Anterior cingulate cortex (tissue), 58 donors: ENCODE measurements around the gene EIF4H.
"Not testable (repeated sequence)": the region's sequence is repeated elsewhere in the genome, so short reads cannot be mapped to it uniquely, and the experiment has no call there.

Source experiments
- DNase-seq, 58 donors: peaks; one replicate each; lab custom pipeline; 2025; lab: John Stamatoyannopoulos, UW

Gene EIF4H

GRCh38 chr7:74173866-74174605 is at the start of gene EIF4H:
EIF4H (plus strand) TSS chr7:74174356; CDS start chr7:74174384, 28 bp downstream.
- DNase-seq = peak; percentile 44 to 97 (median 92)

- DNase-seq = peak in 1 of 58 donors; percentile 12
These were observed 47.8 kb upstream of the EIF4H start for GRCh38 chr7:74126220-74126880.

GRCh38 chr7:74129887-74130286 is 44.3 kb upstream of the EIF4H start:
- DNase-seq = no peak

- no peak for DNase-seq
These were observed 43.6 kb upstream of the EIF4H start for GRCh38 chr7:74130518-74130917.

- no peak for DNase-seq
These were observed 40.0 kb upstream of the EIF4H start for GRCh38 chr7:74134117-74134620.

- DNase-seq = no peak
These were observed 35.8 kb upstream of the EIF4H start for GRCh38 chr7:74138334-74138867.

GRCh38 chr7:74138945-74139843 is 35.0 kb upstream of the EIF4H start:
- peak in 5 of 58 donors; percentile 1 to 17 (median 2) for DNase-seq

GRCh38 chr7:74141705-74142104 is 32.5 kb upstream of the EIF4H start:
- no peak for DNase-seq

- DNase-seq = no peak
These were observed 30.8 kb upstream of the EIF4H start for GRCh38 chr7:74143383-74143782.

GRCh38 chr7:74148491-74148890 is 25.7 kb upstream of the EIF4H start:
- no peak for DNase-seq

- DNase-seq = no peak
These were observed 25.1 kb upstream of the EIF4H start for GRCh38 chr7:74149071-74149470.

- no peak for DNase-seq
These were observed 24.6 kb upstream of the EIF4H start for GRCh38 chr7:74149603-74150002.

- no peak for DNase-seq
These were observed 20.4 kb upstream of the EIF4H start for GRCh38 chr7:74153736-74154135.

- DNase-seq = no peak
These were observed 18.3 kb upstream of the EIF4H start for GRCh38 chr7:74155810-74156395.

- DNase-seq = no peak
These were observed 16.6 kb upstream of the EIF4H start for GRCh38 chr7:74157605-74158004.

GRCh38 chr7:74164985-74165456 is 9.1 kb upstream of the EIF4H start:
- no peak for DNase-seq

- no peak for DNase-seq
These were observed 8.1 kb upstream of the EIF4H start for GRCh38 chr7:74165867-74166593.

GRCh38 chr7:74167324-74167723 is 6.8 kb upstream of the EIF4H start:
- not testable (repeated sequence) for DNase-seq

GRCh38 chr7:74173074-74173473 is 1.1 kb upstream of the EIF4H start:
- no peak for DNase-seq
